ENCODE data around the gene GTF2IRD1.
"Not testable (repeated sequence)": the region's sequence is repeated elsewhere in the genome, so short reads cannot be mapped to it uniquely, and the experiment has no call there.

Gene GTF2IRD1, protein sequence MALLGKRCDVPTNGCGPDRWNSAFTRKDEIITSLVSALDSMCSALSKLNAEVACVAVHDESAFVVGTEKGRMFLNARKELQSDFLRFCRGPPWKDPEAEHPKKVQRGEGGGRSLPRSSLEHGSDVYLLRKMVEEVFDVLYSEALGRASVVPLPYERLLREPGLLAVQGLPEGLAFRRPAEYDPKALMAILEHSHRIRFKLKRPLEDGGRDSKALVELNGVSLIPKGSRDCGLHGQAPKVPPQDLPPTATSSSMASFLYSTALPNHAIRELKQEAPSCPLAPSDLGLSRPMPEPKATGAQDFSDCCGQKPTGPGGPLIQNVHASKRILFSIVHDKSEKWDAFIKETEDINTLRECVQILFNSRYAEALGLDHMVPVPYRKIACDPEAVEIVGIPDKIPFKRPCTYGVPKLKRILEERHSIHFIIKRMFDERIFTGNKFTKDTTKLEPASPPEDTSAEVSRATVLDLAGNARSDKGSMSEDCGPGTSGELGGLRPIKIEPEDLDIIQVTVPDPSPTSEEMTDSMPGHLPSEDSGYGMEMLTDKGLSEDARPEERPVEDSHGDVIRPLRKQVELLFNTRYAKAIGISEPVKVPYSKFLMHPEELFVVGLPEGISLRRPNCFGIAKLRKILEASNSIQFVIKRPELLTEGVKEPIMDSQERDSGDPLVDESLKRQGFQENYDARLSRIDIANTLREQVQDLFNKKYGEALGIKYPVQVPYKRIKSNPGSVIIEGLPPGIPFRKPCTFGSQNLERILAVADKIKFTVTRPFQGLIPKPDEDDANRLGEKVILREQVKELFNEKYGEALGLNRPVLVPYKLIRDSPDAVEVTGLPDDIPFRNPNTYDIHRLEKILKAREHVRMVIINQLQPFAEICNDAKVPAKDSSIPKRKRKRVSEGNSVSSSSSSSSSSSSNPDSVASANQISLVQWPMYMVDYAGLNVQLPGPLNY

GRCh38 chr7:74453322-74454011 lies at the start of gene GTF2IRD1:
TSS of gene GTF2IRD1 (plus strand) at chr7:74453906. CDS start at chr7:74508081, 54,175 bp downstream.
- peak; percentile 47 for DNase-seq (ENCODE audit: low spot score)

- no peak for DNase-seq (ENCODE audit: low spot score)
Measured at GRCh38 chr7:74404388-74404700, 49.4 kb upstream of the GTF2IRD1 start.

GRCh38 chr7:74404741-74405140 lies 49.0 kb upstream of the GTF2IRD1 start:
- no peak for DNase-seq (ENCODE audit: low spot score)

DNA sequence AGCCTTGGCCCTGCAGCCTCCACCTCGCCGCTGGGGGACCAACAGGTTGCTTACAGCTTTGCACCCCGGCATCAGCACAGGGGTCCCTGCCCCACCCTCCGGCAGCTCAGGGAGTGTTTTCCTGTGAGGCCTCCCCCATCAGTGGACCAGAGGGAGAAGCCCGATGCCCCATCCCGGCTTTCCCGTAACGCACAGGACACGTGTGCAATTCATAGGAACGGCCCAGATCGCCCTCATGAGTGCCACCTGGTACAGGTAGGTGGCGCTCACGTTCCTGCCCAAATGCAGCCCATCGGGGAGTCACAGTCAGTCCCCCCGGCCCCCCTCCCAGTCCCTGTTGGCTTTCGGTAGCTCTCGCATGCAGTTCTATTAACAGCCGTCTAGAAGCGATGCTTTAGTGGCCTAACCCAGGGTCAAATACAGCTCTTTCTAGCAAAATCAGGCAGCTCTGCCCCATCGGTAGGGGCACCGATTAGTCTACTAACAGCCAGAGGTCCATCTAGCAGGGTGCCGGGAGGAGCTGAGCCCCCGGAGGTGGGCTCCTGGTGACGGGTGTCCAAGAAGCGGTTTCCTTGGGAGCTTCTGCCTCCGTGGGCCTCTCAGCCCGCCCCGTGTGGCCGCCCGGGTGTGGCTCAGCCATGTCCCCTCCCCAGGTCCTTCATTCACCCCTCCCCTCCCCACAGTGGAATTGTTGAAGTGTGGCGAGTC lies 48.4 kb upstream of the GTF2IRD1 start:
- DNase-seq (ENCODE audit: low spot score): no peak

- no peak for DNase-seq (ENCODE audit: low spot score)
Measured at GRCh38 chr7:74405899-74406512, 47.7 kb upstream of the GTF2IRD1 start.

- no peak for DNase-seq (ENCODE audit: low spot score)
Measured at GRCh38 chr7:74407958-74408357, 45.7 kb upstream of the GTF2IRD1 start.

DNA sequence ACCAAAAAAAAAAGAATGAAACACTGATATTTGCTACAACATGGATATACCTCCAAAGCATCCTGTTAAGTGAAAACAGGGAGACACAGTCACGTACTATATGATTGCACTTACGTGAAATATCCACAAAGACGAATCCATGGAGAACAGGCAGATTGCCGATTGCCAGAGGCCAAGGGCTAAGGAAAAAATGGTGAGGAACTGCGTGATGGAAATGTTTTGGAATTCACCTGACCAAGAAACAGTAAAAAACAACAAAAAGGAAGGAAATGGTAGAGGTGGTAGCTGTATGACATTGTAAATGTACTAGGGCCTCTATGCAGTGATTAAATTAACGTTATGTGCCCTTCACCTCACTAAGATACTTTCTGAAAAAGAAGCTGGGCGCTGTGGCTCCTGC lies 44.1 kb upstream of the GTF2IRD1 start:
- no peak for DNase-seq (ENCODE audit: low spot score)

GRCh38 chr7:74410772-74411171 lies 42.9 kb upstream of the GTF2IRD1 start:
- DNase-seq (ENCODE audit: low spot score): no peak

GRCh38 chr7:74411571-74411970 lies 42.1 kb upstream of the GTF2IRD1 start:
- DNase-seq (ENCODE audit: low spot score): not testable (repeated sequence)

GRCh38 chr7:74412056-74412455 lies 41.6 kb upstream of the GTF2IRD1 start:
- DNase-seq (ENCODE audit: low spot score): no peak

GRCh38 chr7:74412603-74413002 lies 41.1 kb upstream of the GTF2IRD1 start:
- DNase-seq (ENCODE audit: low spot score): no peak

DNA sequence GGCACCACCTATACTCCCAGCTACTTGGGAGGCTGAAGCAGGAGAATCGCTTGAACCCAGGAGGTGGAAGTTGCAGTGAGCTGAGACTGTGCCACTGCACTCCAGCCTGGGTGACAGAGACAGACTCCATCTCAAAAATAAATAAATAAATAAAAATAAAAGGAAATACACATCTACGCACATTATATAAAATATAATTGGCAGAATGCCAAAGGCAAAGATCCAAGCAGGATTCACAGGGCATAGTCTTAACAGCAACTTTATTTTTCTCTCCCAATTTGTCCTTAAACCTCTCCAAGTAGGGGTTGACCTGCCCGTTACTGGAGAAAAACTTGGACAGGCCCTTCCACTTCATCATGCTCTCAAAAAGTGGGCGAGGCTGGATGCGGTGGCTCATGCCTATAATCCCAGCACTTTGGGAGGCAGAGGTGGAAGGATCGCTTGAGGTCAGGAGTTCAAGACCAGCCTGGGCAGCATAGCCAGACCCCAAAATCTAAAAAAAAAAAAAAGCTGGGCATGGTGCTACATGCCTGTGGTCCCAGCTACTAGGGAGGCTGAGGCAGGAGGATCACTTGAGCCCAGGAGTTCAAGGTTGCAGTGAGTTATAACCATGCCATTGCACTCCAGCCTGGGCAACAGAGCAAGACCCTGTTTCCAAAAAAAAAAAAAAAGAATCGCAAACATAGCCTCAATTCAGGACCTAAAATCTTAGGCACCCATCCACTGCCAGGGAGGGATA lies 38.9 kb upstream of the GTF2IRD1 start:
- DNase-seq (ENCODE audit: low spot score): not testable (repeated sequence)

GRCh38 chr7:74417419-74417971 lies 36.2 kb upstream of the GTF2IRD1 start:
- peak; percentile 55 for DNase-seq (ENCODE audit: low spot score)

GRCh38 chr7:74418076-74418475 lies 35.6 kb upstream of the GTF2IRD1 start:
- DNase-seq (ENCODE audit: low spot score): no peak

- DNase-seq (ENCODE audit: low spot score): no peak
Measured at GRCh38 chr7:74418538-74418937, 35.2 kb upstream of the GTF2IRD1 start.

GRCh38 chr7:74419232-74419631 lies 34.5 kb upstream of the GTF2IRD1 start:
- not testable (repeated sequence) for DNase-seq (ENCODE audit: low spot score)

DNA sequence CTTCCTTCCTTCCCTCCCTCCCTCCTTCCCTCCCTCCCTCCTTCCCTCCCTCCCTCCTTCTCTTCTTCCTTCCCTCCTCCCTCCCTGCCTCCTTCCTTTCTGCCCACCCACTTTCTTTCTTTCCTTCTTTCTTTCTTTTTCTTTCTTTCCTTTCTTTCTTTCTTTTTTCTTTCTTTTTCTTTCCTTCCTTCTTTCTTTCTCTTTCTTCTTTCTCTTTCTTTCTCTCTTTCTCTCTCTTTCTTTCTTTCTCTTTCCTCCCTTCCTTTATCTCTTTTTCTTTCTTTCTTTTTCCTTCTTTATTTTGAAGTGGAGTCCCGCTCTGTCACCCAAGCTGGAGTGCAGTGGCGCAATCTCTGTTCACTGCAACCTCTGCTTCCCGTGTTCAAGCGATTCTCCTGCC lies 33.7 kb upstream of the GTF2IRD1 start:
- no peak for DNase-seq (ENCODE audit: low spot score)

GRCh38 chr7:74424291-74424880 lies 29.3 kb upstream of the GTF2IRD1 start:
- DNase-seq (ENCODE audit: low spot score): no peak

GRCh38 chr7:74428023-74428422 lies 25.7 kb upstream of the GTF2IRD1 start:
- no peak for DNase-seq (ENCODE audit: low spot score)

Data from kidney capillary endothelial cell (primary cell).